ENCODE measurements around the gene RNF4. TPM values are rescaled to one million over a fixed set of nuclear protein-coding genes. Genes with fewer than 3 reads are reported as not detected.
"Not testable (repeated sequence)": the region's sequence is repeated elsewhere in the genome, so short reads cannot be mapped to it uniquely, and the experiment has no call there.

RNF4 gene
- total RNA-seq, 1 experiment from 2014 or later = 72.8 TPM

GRCh38 chr4:2546286-2546823 is 77.4 kb downstream of the RNF4 start:
- in situ Hi-C loops (cut with HindIII; ENCODE audit: low pct_unique_long_range_greater_than_20kb, low sequenced_read_pairs) = no loop called here
- DNase-seq (ENCODE audit: low read depth) = no peak

- DNase-seq (ENCODE audit: low read depth); in situ Hi-C loops (cut with HindIII; ENCODE audit: low pct_unique_long_range_greater_than_20kb, low sequenced_read_pairs): not testable (repeated sequence)
Measured at GRCh38 chr4:2546961-2547691, 78.2 kb downstream of the RNF4 start.

GRCh38 chr4:2551118-2551517 is 82.2 kb downstream of the RNF4 start:
- DNase-seq (ENCODE audit: low read depth) = no peak
- in situ Hi-C loops (cut with HindIII; ENCODE audit: low pct_unique_long_range_greater_than_20kb, low sequenced_read_pairs) = no loop called here

GRCh38 chr4:2552806-2553205 is 83.9 kb downstream of the RNF4 start:
- DNase-seq (ENCODE audit: low read depth) = no peak
- in situ Hi-C loops (cut with HindIII; ENCODE audit: low pct_unique_long_range_greater_than_20kb, low sequenced_read_pairs) = no loop called here

GRCh38 chr4:2558301-2558700 is 89.4 kb downstream of the RNF4 start:
- in situ Hi-C loops (cut with HindIII; ENCODE audit: low pct_unique_long_range_greater_than_20kb, low sequenced_read_pairs) = no loop called here
- no peak for DNase-seq (ENCODE audit: low read depth)

GRCh38 chr4:2560167-2560566 is 91.3 kb downstream of the RNF4 start:
- DNase-seq (ENCODE audit: low read depth) = no peak
- in situ Hi-C loops (cut with HindIII; ENCODE audit: low pct_unique_long_range_greater_than_20kb, low sequenced_read_pairs) = no loop called here

Other genes starting within 250 kb of the RNF4 start
- gene HAUS3, start 227.0 kb upstream of the RNF4 start, total RNA-seq (2014; rRNA removed; shearing (Covaris generic); ENCODE audit: low replicate concordance) = 4.2 and 8.6 TPM in 2 replicates
- gene POLN, start 227.0 kb upstream of the RNF4 start, total RNA-seq (2014; rRNA removed; shearing (Covaris generic); ENCODE audit: low replicate concordance) = 0.10 and 0.58 TPM in 2 replicates
- 16.2 and 20.3 TPM in 2 replicates for gene MXD4, start 207.0 kb upstream of the RNF4 start, total RNA-seq (2014; rRNA removed; shearing (Covaris generic); ENCODE audit: low replicate concordance)
- gene ZFYVE28, start 50.5 kb upstream of the RNF4 start, total RNA-seq (2014; rRNA removed; shearing (Covaris generic); ENCODE audit: low replicate concordance) = 0.43 and 0.91 TPM in 2 replicates
- not detected in 2 replicates for gene CFAP99, start 50.2 kb upstream of the RNF4 start, total RNA-seq (2014; rRNA removed; shearing (Covaris generic); ENCODE audit: low replicate concordance)
- 5.0 and 5.1 TPM in 2 replicates for gene FAM193A, start 67.5 kb downstream of the RNF4 start, total RNA-seq (2014; rRNA removed; shearing (Covaris generic); ENCODE audit: low replicate concordance)